ENCODE results near the gene CAMK2G. TPM values are rescaled to one million over a fixed set of nuclear protein-coding genes. Genes with fewer than 3 reads are reported as not detected.

Gene CAMK2G
- total and polyA plus RNA-seq, 3 experiments from 2014 or later, result 8.1 to 17.5 (median 17.3) TPM

GRCh38 chr10:73785721-73786511 is 88.4 kb downstream of the CAMK2G start:
- peak overlapping the region; percentile 89 to 99 (median 97) for H3K27ac Mint-ChIP-seq
- peaks cover 45 to 64% (median 49%) of the 10 kb centered on the region in 3 donors for H3K4me1 Mint-ChIP-seq

GRCh38 chr10:73785211-73785720 is 89.1 kb downstream of the CAMK2G start, which contains the start of gene ZSWIM8:
Gene ZSWIM8, plus strand, starts transcription at chr10:73785606. Its CDS starts 273 bp downstream, at chr10:73785879.
- Histone ChIP-seq H3K9me3 (ENCODE audit: low read length) (no peaks in the 10 kb centered on the region), H3K27me3 (ENCODE audit: insufficient read depth, low read length, poor library complexity, severe bottlenecking) (no peaks in the 10 kb centered on the region), H3K4me1 (ENCODE audit: insufficient read depth, low read length) (peaks cover 50% of the 10 kb centered on the region), H3K27ac (ENCODE audit: low read depth, low read length) (peak within 1 kb of the TSS; percentile 77), H3K4me3 (ENCODE audit: low read length) (peak within 1 kb of the TSS; percentile 88), H3K36me3 (ENCODE audit: insufficient read depth, low read length) (peaks cover 7% of the 10 kb centered on the region)
- Mint-ChIP-seq H3K4me3 (peak within 1 kb of the TSS; percentile 91 to 100 (median 99)), H3K4me1 (peaks cover 51 to 70% (median 55%) of the 10 kb centered on the region in 3 donors), H3K36me3 (peaks cover 5 to 51% (median 6%) of the 10 kb centered on the region in 3 donors), H3K9me3 (peaks cover 0 to 3% (median 0%) of the 10 kb centered on the region in 5 donors), H3K27me3 (no peaks in the 10 kb centered on the region), H3K27ac (peak within 1 kb of the TSS; percentile 89 to 99 (median 97))
- peak; percentile 79 to 91 (median 87) for DNase-seq
- ChIA-PET CTCF (interaction anchor here (0.7 to 2.1 kb wide), 4 partner anchors 9 to 42 kb away, joined by 3 to 12 read pairs (median 8); partner anchors contain the start of gene SEC24C), POLR2A (interaction anchor here (1.6 to 7.3 kb wide), 4 partner anchors 13 to 42 kb away, joined by 11 to 88 read pairs (median 12); partner anchors contain the start of gene SEC24C)

More at GRCh38 chr10:73785721-73786511, 88.4 kb downstream of the CAMK2G start:
- CTCF ChIA-PET, result interaction anchor here (0.7 to 2.1 kb wide), 7 partner anchors 9 to 94 kb away, joined by 3 to 12 read pairs (median 6); partner anchors contain the start of gene SEC24C
- no peaks in the 10 kb centered on the region for H3K27me3 Mint-ChIP-seq
- peak overlapping the region; percentile 91 to 100 (median 99) for H3K4me3 Mint-ChIP-seq
- H3K36me3 Mint-ChIP-seq, result peaks cover 5 to 54% (median 7%) of the 10 kb centered on the region in 3 donors
- H3K4me1 ChIP-seq (ENCODE audit: insufficient read depth, low read length), result peaks cover 44% of the 10 kb centered on the region
- H3K27me3 ChIP-seq (ENCODE audit: insufficient read depth, low read length, poor library complexity, severe bottlenecking), result no peaks in the 10 kb centered on the region
- no peaks in the 10 kb centered on the region for H3K9me3 ChIP-seq (ENCODE audit: low read length)
- DNase-seq, result peak; percentile 27 to 75 (median 59)
- peak overlapping the region; percentile 88 for H3K4me3 ChIP-seq (ENCODE audit: low read length)
- peaks cover 0 to 3% (median 0%) of the 10 kb centered on the region in 5 donors for H3K9me3 Mint-ChIP-seq
- POLR2A ChIA-PET, result interaction anchor here (0.8 to 7.3 kb wide), 5 partner anchors 13 to 52 kb away, joined by 3 to 88 read pairs (median 11); partner anchors contain the start of gene SEC24C
- H3K36me3 ChIP-seq (ENCODE audit: insufficient read depth, low read length), result peaks cover 9% of the 10 kb centered on the region
- H3K27ac ChIP-seq (ENCODE audit: low read depth, low read length), result peak overlapping the region; percentile 77

- Mint-ChIP-seq H3K4me1 (peaks cover 54 to 74% (median 59%) of the 10 kb centered on the region in 3 donors), H3K36me3 (peaks cover 0 to 47% (median 2%) of the 10 kb centered on the region in 3 donors), H3K27ac (peak overlapping the region; percentile 88 to 99 (median 98)), H3K9me3 (peaks cover 0 to 3% (median 0%) of the 10 kb centered on the region in 5 donors), H3K27me3 (no peaks in the 10 kb centered on the region), H3K4me3 (peak overlapping the region; percentile 94 to 100 (median 97))
- no peaks in the 10 kb centered on the region for H3K9me3 ChIP-seq (ENCODE audit: low read length)
- H3K4me1 ChIP-seq (ENCODE audit: insufficient read depth, low read length), result peaks cover 49% of the 10 kb centered on the region
- CTCF ChIA-PET, result interaction anchor here (1.2 to 4.2 kb wide), 3 partner anchors 10 to 14 kb away, joined by 3 to 35 read pairs (median 8); a partner anchor contains a TSS
- H3K36me3 ChIP-seq (ENCODE audit: insufficient read depth, low read length), result no peaks in the 10 kb centered on the region
- peak overlapping the region; percentile 81 for H3K27ac ChIP-seq (ENCODE audit: low read depth, low read length)
- peak overlapping the region; percentile 74 for H3K4me3 ChIP-seq (ENCODE audit: low read length)
- POLR2A ChIA-PET, result interaction anchor here (7.3 kb wide), 1 partner anchor 10 kb away, joined by 88 read pairs; a partner anchor contains a TSS
- no peak for DNase-seq
- no peaks in the 10 kb centered on the region for H3K27me3 ChIP-seq (ENCODE audit: insufficient read depth, low read length, poor library complexity, severe bottlenecking)
These were observed 91.6 kb downstream of the CAMK2G start for GRCh38 chr10:73782749-73783085.

GRCh38 chr10:73781879-73782748 is 92.2 kb downstream of the CAMK2G start, which contains the start of gene CHCHD1:
Gene CHCHD1, plus strand, starts transcription at chr10:73782048. Its CDS starts 28 bp downstream, at chr10:73782076.
- H3K4me3 Mint-ChIP-seq, result peak within 1 kb of the TSS; percentile 94 to 100 (median 97)
- peak; percentile 85 to 93 (median 90) for DNase-seq
- H3K4me1 Mint-ChIP-seq, result peaks cover 52 to 75% (median 60%) of the 10 kb centered on the region in 3 donors
- no peaks in the 10 kb centered on the region for H3K27me3 Mint-ChIP-seq
- Histone ChIP-seq H3K9me3 (ENCODE audit: low read length) (no peaks in the 10 kb centered on the region), H3K27me3 (ENCODE audit: insufficient read depth, low read length, poor library complexity, severe bottlenecking) (no peaks in the 10 kb centered on the region), H3K4me1 (ENCODE audit: insufficient read depth, low read length) (peaks cover 45% of the 10 kb centered on the region), H3K27ac (ENCODE audit: low read depth, low read length) (peak within 1 kb of the TSS; percentile 81), H3K4me3 (ENCODE audit: low read length) (peak within 1 kb of the TSS; percentile 74), H3K36me3 (ENCODE audit: insufficient read depth, low read length) (no peaks in the 10 kb centered on the region)
- ChIA-PET POLR2A (interaction anchor here (0.6 to 7.3 kb wide), 5 partner anchors 10 to 33 kb away, joined by 3 to 88 read pairs (median 5); a partner anchor contains a TSS), CTCF (interaction anchor here (1.1 to 4.2 kb wide), 8 partner anchors 10 to 98 kb away, joined by 3 to 35 read pairs (median 6); partner anchors contain the start of gene SEC24C)
- H3K9me3 Mint-ChIP-seq, result peaks cover 0 to 3% (median 0%) of the 10 kb centered on the region in 5 donors
- peak within 1 kb of the TSS; percentile 88 to 99 (median 98) for H3K27ac Mint-ChIP-seq
- peaks cover 0 to 49% (median 2%) of the 10 kb centered on the region in 3 donors for H3K36me3 Mint-ChIP-seq

GRCh38 chr10:73781548-73781878 is 92.8 kb downstream of the CAMK2G start:
- H3K4me1 Mint-ChIP-seq, result peaks cover 52 to 74% (median 59%) of the 10 kb centered on the region in 3 donors
- H3K36me3 Mint-ChIP-seq, result peaks cover 0 to 51% (median 2%) of the 10 kb centered on the region in 3 donors
- H3K27me3 Mint-ChIP-seq, result no peaks in the 10 kb centered on the region
- CTCF ChIA-PET, result interaction anchor here (1.1 to 4.2 kb wide), 8 partner anchors 9 to 98 kb away, joined by 3 to 35 read pairs (median 6); partner anchors contain the start of gene SEC24C
- H3K36me3 ChIP-seq (ENCODE audit: insufficient read depth, low read length), result no peaks in the 10 kb centered on the region
- H3K9me3 Mint-ChIP-seq, result peaks cover 0 to 3% (median 0%) of the 10 kb centered on the region in 5 donors
- H3K4me3 ChIP-seq (ENCODE audit: low read length), result peak overlapping the region; percentile 74
- peak overlapping the region; percentile 81 for H3K27ac ChIP-seq (ENCODE audit: low read depth, low read length)
- H3K27me3 ChIP-seq (ENCODE audit: insufficient read depth, low read length, poor library complexity, severe bottlenecking), result no peaks in the 10 kb centered on the region
- H3K27ac Mint-ChIP-seq, result peak overlapping the region; percentile 88 to 99 (median 98)
- no peaks in the 10 kb centered on the region for H3K9me3 ChIP-seq (ENCODE audit: low read length)
- POLR2A ChIA-PET, result interaction anchor here (0.6 to 7.3 kb wide), 5 partner anchors 9 to 32 kb away, joined by 3 to 88 read pairs (median 5); a partner anchor contains a TSS
- H3K4me3 Mint-ChIP-seq, result peak overlapping the region; percentile 94 to 100 (median 97)
- H3K4me1 ChIP-seq (ENCODE audit: insufficient read depth, low read length), result peaks cover 43% of the 10 kb centered on the region
- no peak for DNase-seq

GRCh38 chr10:73780966-73781365 is 93.4 kb downstream of the CAMK2G start:
- peak overlapping the region; percentile 88 to 99 (median 98) for H3K27ac Mint-ChIP-seq
- peaks cover 0 to under 1% (median 0%) of the 10 kb centered on the region in 5 donors for H3K9me3 Mint-ChIP-seq
- H3K4me1 Mint-ChIP-seq, result peaks cover 47 to 69% (median 55%) of the 10 kb centered on the region in 3 donors
- Histone ChIP-seq H3K27me3 (ENCODE audit: insufficient read depth, low read length, poor library complexity, severe bottlenecking) (no peaks in the 10 kb centered on the region), H3K9me3 (ENCODE audit: low read length) (no peaks in the 10 kb centered on the region), H3K4me1 (ENCODE audit: insufficient read depth, low read length) (peaks cover 39% of the 10 kb centered on the region), H3K4me3 (ENCODE audit: low read length) (peak overlapping the region; percentile 74), H3K27ac (ENCODE audit: low read depth, low read length) (peak overlapping the region; percentile 81), H3K36me3 (ENCODE audit: insufficient read depth, low read length) (no peaks in the 10 kb centered on the region)
- H3K27me3 Mint-ChIP-seq, result no peaks in the 10 kb centered on the region
- ChIA-PET POLR2A (interaction anchor here (1.6 to 7.3 kb wide), 3 partner anchors 8 to 21 kb away, joined by 4 to 88 read pairs (median 12); a partner anchor contains a TSS), CTCF (interaction anchor here (1.2 to 4.2 kb wide), 5 partner anchors 9 to 99 kb away, joined by 3 to 35 read pairs (median 8); partner anchors contain the start of gene SEC24C)
- peak overlapping the region; percentile 94 to 100 (median 97) for H3K4me3 Mint-ChIP-seq
- H3K36me3 Mint-ChIP-seq, result peaks cover 0 to 45% (median 0%) of the 10 kb centered on the region in 3 donors
- DNase-seq, result no peak
